GM21367 (cell line): ENCODE measurements around the gene CNBD2.
"Not testable (repeated sequence)": the region's sequence is repeated elsewhere in the genome, so short reads cannot be mapped to it uniquely, and the experiment has no call there.

Source experiments
- ATAC-seq: cut with Tn5 transposase; IDR thresholded peaks from one replicate; pipeline ENCODE4 v1.9.1; 2021; ENCODE audit not compliant: unreplicated experiment

CNBD2 gene

GRCh38 chr20:36060676-36061075 lies 92.3 kb downstream of the CNBD2 start:
- ATAC-seq: no peak

GRCh38 chr20:36061754-36062153 lies 93.4 kb downstream of the CNBD2 start:
- no peak for ATAC-seq

DNA sequence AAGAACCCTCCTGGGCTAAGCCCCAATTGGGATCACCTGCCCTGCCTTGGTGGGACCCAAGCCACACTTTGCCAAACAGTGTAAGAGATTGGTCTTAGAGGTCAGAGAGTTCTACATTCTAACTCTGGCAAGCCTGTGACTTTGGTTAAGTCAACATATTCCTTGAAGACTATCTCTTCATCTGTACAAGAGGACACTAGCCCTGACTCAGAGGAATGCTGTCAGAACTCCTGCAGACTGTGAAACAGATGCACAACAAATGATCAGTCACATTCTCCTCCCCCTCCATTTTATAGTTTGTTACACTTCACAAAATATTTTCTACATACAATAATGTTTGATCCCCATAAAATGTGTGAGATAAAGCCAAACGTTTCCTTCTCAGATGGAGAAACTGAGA lies 94.4 kb downstream of the CNBD2 start:
- ATAC-seq: no peak

DNA sequence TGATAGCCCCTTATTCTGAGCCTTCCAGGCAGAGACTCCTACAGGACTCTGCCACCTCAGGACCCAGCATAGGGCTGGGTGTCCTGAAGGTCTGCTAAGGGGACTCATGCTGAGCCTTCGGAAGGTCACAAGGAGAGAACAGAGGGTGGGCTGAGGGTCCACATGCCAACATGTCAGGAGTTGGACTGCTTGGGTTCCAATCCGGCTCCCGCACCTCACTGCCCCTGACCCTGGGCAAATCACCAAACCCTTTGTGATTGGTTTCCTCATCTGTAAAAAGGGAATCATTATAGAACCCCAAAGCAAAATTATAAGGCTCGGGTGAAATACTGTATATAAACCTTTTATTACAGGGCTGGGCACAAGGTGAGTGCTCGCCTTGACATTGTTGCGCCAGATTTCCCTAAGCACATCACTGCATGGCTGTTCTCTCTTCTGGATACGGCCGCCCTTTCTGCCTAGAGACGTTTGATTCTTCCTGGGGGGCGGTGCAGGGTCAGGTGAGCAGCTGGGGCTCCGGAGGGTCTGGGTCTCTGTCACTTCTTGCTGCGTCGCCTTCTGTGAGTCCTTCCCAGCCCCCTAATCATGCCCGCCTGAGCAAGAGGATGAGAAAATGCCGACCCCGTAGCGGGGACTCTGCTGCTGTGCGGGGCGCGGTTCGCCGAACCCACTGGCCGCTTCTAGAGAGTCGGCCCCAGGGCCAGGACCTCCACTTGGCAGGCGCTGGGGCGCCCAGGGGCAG lies 95.7 kb downstream of the CNBD2 start:
- ATAC-seq: peak; percentile 24

GRCh38 chr20:36064658-36065426 lies 96.5 kb downstream of the CNBD2 start:
- peak; percentile 81 for ATAC-seq

GRCh38 chr20:36065427-36065998 lies 97.1 kb downstream of the CNBD2 start:
- no peak for ATAC-seq

- ATAC-seq: no peak
Measured at GRCh38 chr20:36066777-36067176, 98.4 kb downstream of the CNBD2 start.

DNA sequence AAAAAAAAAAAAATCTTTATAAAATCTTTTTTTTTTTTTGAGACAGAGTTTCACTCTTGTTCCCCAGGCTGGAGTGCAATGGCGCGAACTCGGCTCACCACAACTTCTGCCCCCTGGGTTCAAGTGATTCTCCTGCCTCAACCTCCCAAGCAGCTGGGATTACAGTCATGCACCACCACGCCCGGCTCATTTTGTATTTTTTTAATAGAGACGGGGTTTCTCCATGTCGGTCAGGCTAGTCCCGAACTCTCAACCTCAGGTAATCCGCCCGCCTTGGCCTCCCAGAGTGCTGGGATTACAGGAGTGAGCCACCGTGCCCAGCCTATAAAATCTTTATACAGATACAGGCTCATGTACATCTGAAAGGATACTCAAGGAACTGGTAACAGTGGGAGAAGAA lies 100.1 kb downstream of the CNBD2 start:
- not testable (repeated sequence) for ATAC-seq

DNA sequence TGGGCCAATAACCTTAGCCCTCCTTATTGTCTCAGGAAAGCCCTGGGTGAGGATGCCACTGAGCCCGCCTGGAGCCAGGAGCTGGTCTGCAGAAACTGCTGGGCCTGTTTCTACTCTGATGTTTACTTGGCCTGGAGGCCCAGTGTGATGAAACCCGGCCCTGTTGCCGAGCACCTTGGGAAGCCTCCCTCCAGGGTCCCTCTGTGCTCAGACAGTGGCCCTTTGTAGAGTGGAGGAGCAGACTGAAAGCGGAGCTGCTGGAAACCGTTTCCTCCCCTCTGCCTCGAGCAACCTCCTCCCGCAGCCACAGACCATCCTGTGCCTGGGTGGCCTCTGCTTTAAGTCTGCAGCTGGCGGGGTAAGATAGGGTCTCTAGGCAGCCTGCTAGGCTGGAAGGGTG lies 102.1 kb downstream of the CNBD2 start:
- ATAC-seq: no peak

DNA sequence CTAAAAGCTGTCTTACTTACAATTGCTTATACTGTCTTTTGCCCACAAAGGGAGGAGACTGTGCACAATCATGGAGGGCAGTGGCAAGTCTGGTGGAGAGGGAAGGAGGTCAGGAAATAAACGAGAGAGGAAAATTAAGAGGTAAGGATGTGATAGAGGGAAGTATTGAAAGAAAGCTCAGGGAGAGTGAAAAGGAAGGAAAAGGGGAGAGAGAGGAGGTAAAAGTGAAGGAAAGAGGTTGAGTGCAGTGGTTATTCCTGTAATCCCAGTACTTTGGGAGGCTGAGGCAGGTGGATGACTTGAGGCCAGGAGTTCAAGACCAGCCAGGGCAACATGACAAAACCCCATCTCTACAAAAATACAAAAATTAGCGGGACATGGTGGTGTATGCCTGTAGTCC lies 103.5 kb downstream of the CNBD2 start:
- ATAC-seq: no peak

GRCh38 chr20:36074983-36075382 lies 106.6 kb downstream of the CNBD2 start:
- no peak for ATAC-seq

DNA sequence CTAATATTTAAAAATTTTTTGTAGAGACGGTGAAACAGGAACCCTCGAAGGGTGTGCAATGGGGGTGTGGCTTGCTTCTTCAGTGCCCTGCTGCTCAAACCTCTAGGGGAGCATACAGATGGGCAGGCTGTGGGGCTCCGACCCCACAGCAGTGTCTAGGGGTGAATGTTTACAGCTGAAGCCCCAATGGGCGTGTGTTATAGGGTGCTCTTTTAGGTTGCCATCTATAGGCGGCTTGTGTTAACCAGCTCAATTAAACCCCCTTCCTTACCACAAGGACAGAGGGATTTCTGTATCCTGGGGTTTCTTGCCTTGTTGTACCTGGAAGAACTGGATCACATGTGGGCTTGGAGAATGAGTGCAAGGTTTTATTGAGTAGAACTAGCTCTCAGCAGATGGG lies 109.4 kb downstream of the CNBD2 start:
- not testable (repeated sequence) for ATAC-seq

- ATAC-seq: no peak
Measured at GRCh38 chr20:36079486-36079885, 111.1 kb downstream of the CNBD2 start.

GRCh38 chr20:36079984-36080383 lies 111.6 kb downstream of the CNBD2 start:
- ATAC-seq: not testable (repeated sequence)
